ENCODE data around the gene TSPAN11.

Gene TSPAN11

DNA sequence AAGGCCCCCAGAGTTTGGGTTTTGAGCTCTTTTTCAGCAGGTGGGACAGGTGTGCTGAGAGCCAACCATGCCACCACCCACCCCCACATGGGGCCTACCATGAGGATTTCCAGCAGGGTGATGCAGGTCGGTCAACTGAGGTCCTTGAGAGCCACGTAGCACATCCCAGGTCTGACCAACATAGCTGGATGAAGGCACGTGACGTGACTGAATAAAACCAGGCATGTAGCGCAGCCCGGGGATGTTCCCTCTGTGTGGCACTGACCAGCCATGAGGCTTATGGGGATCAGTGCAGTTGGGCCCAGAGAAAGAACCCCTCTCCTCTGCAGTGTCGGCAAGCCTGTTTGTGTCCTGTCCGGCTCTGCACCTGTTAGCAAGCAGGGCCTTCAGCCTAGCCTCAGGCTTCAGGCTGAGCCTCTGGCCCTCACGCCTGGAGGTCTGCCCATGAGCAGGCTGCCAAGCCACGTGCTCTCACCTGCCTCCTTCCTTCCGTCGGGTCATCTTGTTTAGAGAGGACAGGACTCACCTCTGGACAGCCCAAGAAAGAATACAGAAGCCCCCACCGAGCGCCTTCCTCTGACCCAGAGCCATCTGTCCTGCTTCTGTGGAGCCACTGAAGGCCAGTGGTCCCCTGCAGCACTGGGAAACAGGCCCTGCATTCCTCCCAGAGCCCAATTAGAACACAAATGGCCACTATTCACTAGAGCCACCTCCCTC is 38.5 kb downstream of the TSPAN11 start:
- TF ChIP-seq, protein P1, sequence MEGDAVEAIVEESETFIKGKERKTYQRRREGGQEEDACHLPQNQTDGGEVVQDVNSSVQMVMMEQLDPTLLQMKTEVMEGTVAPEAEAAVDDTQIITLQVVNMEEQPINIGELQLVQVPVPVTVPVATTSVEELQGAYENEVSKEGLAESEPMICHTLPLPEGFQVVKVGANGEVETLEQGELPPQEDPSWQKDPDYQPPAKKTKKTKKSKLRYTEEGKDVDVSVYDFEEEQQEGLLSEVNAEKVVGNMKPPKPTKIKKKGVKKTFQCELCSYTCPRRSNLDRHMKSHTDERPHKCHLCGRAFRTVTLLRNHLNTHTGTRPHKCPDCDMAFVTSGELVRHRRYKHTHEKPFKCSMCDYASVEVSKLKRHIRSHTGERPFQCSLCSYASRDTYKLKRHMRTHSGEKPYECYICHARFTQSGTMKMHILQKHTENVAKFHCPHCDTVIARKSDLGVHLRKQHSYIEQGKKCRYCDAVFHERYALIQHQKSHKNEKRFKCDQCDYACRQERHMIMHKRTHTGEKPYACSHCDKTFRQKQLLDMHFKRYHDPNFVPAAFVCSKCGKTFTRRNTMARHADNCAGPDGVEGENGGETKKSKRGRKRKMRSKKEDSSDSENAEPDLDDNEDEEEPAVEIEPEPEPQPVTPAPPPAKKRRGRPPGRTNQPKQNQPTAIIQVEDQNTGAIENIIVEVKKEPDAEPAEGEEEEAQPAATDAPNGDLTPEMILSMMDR (IDR thresholded peaks at IDR 0.05; ENCODE audit: control insufficient read depth, extremely low read depth, insufficient read depth) = no peak

DNA sequence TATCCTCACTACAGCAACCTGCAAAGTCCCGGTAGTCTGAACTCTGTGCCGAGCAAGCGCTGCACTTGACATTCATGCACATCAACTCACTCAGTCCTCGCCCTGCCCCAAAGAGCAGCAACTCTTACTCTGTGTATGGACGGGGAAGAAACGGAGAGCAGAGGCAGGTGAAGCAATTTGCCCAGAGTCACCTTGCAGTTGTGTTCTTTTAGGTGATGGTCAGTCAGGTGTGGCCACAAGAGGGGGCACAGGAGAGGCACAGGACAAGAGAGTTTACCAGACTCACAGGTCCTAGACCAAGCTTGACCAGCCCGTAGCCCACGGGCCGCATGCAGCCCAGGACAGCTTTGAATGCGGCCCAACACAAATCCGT is 39.1 kb downstream of the TSPAN11 start:
- DNase-seq (ENCODE audit: low read depth) = no peak
- TF ChIP-seq, protein P1 (IDR thresholded peaks at IDR 0.05; ENCODE audit: control insufficient read depth, extremely low read depth, insufficient read depth) = peak; percentile 71
- H3K4me3 ChIP-seq (ENCODE audit: low read depth, low read length) = no peak overlapping the region

More for the DNA sequence above, 38.5 kb downstream of the TSPAN11 start:
- no peak overlapping the region for H3K4me3 ChIP-seq (ENCODE audit: low read depth, low read length)
- DNase-seq (ENCODE audit: low read depth) = no peak

DNA sequence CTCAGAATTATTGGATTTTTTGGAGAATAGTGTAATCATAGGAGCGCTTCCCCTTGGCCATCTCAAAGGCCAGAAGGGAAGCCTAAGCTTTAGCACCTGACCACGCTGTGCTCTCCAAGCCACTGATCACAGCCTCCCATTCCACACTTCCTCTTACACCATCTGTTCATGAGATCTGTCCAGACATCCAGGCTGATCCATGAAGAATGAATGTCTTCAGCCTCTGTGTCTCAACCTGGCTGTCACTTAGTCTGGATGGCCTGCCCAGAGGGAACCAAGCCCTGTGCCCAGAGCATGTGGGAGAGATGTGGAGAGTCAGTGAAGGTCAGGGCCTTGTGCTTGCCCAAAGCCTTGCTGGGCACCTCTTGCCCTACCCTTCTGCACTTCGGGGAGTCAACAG is 40.5 kb downstream of the TSPAN11 start:
- H3K4me3 ChIP-seq (ENCODE audit: low read depth, low read length) = no peak overlapping the region
- DNase-seq (ENCODE audit: low read depth) = no peak
- TF ChIP-seq, protein P1 (IDR thresholded peaks at IDR 0.05; ENCODE audit: control insufficient read depth, extremely low read depth, insufficient read depth) = no peak

DNA sequence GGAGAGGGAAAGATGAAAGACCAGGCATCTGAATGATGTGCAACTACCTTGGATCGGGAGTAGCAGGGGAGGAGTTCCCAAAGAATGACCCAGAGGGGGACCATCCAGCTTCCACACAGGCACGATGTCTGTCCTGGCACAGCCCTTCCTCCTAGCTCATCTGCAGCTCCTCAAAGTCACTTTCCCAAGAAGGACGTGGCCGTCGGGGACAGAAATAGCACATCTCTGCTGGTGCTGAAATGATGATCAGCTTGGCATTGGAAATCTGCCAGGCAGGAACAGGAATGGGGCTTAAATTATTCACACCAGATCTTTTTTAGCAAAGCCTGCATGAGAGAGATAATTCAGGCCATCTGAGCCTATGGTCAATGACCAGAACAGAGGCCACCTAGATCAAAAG is 41.7 kb downstream of the TSPAN11 start:
- DNase-seq (ENCODE audit: low read depth) = no peak
- H3K4me3 ChIP-seq (ENCODE audit: low read depth, low read length) = no peak overlapping the region
- TF ChIP-seq, protein P1 (IDR thresholded peaks at IDR 0.05; ENCODE audit: control insufficient read depth, extremely low read depth, insufficient read depth) = no peak

DNA sequence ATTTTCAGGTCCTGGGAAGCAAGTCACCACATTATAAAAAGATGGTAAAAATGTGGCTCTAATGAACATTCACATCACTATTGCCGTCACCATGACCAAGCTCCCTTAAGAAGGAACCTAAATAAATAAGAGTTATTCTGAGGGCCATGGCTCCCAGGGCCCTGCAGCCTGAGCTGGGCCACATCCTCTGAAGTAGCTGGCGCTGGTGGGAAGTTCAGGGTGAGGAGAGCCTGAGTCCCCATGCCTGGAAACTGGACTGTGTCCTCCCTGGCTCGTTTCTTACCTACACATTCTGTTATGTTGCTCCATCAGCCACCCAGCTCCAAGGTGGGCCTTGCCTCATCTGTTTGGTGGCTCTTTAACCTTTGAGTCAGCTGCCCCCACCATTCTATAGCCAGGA is 42.5 kb downstream of the TSPAN11 start:
- no peak for DNase-seq (ENCODE audit: low read depth)
- TF ChIP-seq, protein P1 (IDR thresholded peaks at IDR 0.05; ENCODE audit: control insufficient read depth, extremely low read depth, insufficient read depth) = no peak
- H3K4me3 ChIP-seq (ENCODE audit: low read depth, low read length) = no peak overlapping the region

DNA sequence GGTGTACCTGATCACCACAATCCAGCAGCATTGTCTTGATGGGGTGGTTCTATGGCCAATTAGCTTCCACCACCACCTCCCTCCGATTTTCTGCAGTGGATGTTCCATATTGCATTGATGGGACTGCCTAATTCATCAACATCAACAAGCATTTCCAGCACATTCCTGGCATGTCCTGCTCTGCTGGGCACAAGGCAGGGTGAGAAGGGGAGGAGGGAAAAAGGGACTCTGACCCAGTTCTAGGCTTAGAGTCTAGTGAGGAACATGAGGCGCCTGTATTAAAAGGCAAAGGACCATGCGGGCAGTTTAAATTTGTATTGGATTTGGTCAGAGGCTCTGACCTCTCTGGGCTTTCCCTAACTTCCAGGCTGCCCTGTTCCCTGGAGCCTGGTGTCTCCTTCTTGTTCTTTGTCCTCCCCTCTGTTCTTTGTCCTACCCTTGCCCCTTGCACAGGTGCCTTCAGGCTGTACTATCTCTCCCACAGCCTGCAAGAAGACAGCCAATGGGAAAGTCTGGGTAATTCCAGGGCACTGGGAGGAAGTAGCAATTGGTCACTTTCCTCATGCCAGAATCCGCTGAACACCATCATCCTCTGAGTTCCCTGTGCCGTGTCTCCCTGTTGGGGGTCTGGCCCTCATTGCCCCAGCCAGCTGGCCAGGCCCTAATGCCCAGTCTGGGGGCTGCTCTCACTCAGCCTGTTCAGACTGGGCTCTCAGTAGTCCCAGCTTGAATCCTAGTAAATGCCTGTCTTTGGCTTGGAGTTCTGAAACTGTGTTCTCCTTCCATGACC is 43.3 kb downstream of the TSPAN11 start:
- DNase-seq (ENCODE audit: low read depth) = no peak
- TF ChIP-seq, protein P1 (IDR thresholded peaks at IDR 0.05; ENCODE audit: control insufficient read depth, extremely low read depth, insufficient read depth) = no peak
- H3K4me3 ChIP-seq (ENCODE audit: low read depth, low read length) = no peak overlapping the region

Measured in LNCaP clone FGC (cell line).